ENCODE data around the gene COTL1. TPM values are rescaled to one million over a fixed set of nuclear protein-coding genes. Genes with fewer than 3 reads are reported as not detected.

The COTL1 gene
- total RNA-seq, 4 donors from 2014 or later = 29.9 to 84.9 (median 52.6) TPM

DNA sequence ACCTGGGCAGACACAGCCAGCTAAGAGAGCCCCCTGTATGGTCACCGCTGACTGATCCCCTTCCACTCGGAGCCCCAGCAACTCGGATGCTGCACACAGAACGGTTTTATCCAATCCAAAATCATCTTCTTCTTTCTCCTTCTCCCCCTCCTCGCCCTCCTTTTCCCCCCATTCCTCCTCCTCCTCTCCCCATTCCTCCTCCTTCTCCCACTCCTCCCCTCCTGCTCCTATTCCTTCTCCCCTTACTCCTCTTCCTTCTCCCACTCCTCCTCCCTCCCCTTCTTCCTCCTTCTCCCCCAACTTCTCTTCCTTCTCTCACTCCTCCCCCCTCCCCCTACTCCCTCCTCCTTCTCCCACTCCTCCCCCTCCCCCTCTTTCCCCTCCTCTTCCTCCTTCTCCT lies 83.1 kb downstream of the COTL1 start:
- H3K36me3 ChIP-seq = no peaks in the 10 kb centered on the region
- no peak for DNase-seq (ENCODE audit: low spot score in 2 of 2)
- TF ChIP-seq, protein P1, sequence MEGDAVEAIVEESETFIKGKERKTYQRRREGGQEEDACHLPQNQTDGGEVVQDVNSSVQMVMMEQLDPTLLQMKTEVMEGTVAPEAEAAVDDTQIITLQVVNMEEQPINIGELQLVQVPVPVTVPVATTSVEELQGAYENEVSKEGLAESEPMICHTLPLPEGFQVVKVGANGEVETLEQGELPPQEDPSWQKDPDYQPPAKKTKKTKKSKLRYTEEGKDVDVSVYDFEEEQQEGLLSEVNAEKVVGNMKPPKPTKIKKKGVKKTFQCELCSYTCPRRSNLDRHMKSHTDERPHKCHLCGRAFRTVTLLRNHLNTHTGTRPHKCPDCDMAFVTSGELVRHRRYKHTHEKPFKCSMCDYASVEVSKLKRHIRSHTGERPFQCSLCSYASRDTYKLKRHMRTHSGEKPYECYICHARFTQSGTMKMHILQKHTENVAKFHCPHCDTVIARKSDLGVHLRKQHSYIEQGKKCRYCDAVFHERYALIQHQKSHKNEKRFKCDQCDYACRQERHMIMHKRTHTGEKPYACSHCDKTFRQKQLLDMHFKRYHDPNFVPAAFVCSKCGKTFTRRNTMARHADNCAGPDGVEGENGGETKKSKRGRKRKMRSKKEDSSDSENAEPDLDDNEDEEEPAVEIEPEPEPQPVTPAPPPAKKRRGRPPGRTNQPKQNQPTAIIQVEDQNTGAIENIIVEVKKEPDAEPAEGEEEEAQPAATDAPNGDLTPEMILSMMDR (IDR thresholded peaks at IDR 0.05) = no peak
- no peak for TF ChIP-seq POLR2A (IDR thresholded peaks at IDR 0.05)
- TF ChIP-seq EP300 (IDR thresholded peaks at IDR 0.05) = no peak
- WGBS, 2 donors = 93 to 95% methylated on average over 5 of the region's 5 CpGs
- no peak overlapping the region for H3K4me3 ChIP-seq
- peak overlapping the region in 1 of 4 donors; percentile 9 for H3K27ac ChIP-seq
- H3K9me3 ChIP-seq = peaks cover 0 to 4% (median 0%) of the 10 kb centered on the region in 4 donors
- peaks cover 0 to 35% (median 28%) of the 10 kb centered on the region in 4 donors for H3K4me1 ChIP-seq
- H3K27me3 ChIP-seq = no peaks in the 10 kb centered on the region

DNA sequence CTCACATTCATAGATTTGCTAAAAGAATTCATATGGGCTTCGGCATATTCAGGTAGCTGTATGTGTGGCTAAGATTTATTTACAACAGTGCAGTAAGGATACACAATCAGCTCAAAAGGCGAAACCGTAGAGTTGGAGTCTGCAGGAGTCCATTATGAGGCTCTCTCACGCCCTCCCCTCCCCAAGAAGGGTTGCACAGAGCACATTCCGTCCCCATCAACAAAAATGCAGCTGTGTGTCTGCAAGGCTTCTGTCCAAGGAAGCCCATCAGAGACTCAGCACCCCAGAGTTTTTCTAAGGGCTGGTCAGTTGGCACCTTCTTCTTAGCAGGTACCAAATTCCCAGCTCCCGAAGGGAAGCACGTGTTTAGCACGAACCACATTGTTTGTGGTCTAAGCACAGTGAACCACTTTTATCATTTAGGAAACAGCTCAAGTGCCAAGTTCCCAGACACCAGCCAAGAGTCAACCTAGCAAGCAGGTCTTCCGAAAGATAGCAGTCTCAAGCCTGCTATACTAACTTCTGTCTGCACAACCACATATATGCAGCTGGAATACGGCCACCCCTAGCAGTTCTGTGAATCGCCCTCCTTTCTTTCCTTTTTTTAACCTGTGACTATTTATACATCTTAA lies 84.9 kb downstream of the COTL1 start:
- no peak for DNase-seq (ENCODE audit: low spot score in 2 of 2)
- H3K4me3 ChIP-seq = no peak overlapping the region
- no peaks in the 10 kb centered on the region for H3K36me3 ChIP-seq
- H3K27me3 ChIP-seq = no peaks in the 10 kb centered on the region
- TF ChIP-seq POLR2A (IDR thresholded peaks at IDR 0.05) (no peak), EP300 (IDR thresholded peaks at IDR 0.05) (peak in 1 of 2 donors; percentile 6)
- TF ChIP-seq, protein P1 (IDR thresholded peaks at IDR 0.05) = no peak
- peaks cover 0 to 39% (median 26%) of the 10 kb centered on the region in 4 donors for H3K4me1 ChIP-seq
- peaks cover 0 to 10% (median 0%) of the 10 kb centered on the region in 4 donors for H3K9me3 ChIP-seq
- peak overlapping the region in 3 of 4 donors; percentile 20 to 78 (median 66) for H3K27ac ChIP-seq
- 55 to 56% methylated on average over 11 of the region's 11 CpGs for WGBS, 2 donors

DNA sequence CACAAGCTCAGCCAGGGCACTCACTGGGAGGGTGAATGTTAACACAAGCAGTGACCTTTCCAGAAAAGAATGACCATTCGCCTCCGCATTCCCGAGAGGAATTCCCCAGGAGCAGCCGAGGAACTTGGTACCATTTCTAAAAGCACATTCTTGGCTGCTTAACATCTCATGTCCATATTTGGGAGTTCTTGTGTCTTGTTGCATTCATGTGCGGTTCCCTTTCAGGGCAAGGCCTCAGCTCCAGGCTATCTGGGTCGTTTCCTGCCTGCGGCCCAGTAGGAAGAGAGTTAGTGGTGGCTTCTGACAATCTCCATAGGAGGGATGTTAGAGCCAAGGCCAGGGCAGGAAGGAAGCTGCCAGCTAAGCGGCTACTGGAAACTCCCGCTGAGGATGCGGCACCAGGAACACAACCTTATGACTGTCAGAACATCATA lies 85.6 kb downstream of the COTL1 start:
- Histone ChIP-seq H3K9me3 (peaks cover 0 to 10% (median 0%) of the 10 kb centered on the region in 4 donors), H3K27me3 (no peaks in the 10 kb centered on the region), H3K4me1 (peaks cover 0 to 39% (median 28%) of the 10 kb centered on the region in 4 donors), H3K27ac (peak overlapping the region; percentile 20 to 78 (median 44)), H3K4me3 (no peak overlapping the region), H3K36me3 (no peaks in the 10 kb centered on the region)
- WGBS, 2 donors = 8 to 14% methylated on average over 10 of the region's 10 CpGs
- peak; percentile 30 to 64 for DNase-seq (ENCODE audit: low spot score in 2 of 2)
- TF ChIP-seq EP300 (IDR thresholded peaks at IDR 0.05) = peak; percentile 14 to 89
- TF ChIP-seq, protein P1 (IDR thresholded peaks at IDR 0.05) = no peak
- no peak for TF ChIP-seq POLR2A (IDR thresholded peaks at IDR 0.05)

DNA sequence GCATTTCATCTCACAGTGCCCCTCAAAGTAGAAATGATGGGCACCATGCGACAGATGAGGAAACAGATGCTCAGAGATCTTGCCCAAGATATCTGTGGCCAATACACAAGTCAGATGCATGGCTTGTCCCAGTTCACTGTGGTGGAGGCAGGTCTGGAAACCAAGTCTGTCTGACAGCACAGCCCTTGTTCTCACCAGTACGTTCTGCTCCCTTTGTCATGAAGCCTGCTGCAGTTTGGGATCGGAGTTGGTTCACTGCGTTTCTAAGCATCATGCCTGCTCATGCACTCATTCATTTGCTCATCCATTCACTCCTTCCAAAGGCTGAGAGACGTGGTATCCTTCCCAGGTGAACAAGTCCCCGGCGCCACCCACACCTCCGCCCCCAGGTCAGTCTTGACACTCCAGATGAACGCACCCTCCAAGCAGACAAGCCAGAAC lies 86.2 kb downstream of the COTL1 start:
- Histone ChIP-seq H3K27me3 (no peaks in the 10 kb centered on the region), H3K9me3 (peaks cover 0 to 10% (median 0%) of the 10 kb centered on the region in 4 donors), H3K4me3 (no peak overlapping the region), H3K27ac (peak overlapping the region in 2 of 4 donors; percentile 66 to 78), H3K36me3 (no peaks in the 10 kb centered on the region), H3K4me1 (peaks cover 0 to 46% (median 33%) of the 10 kb centered on the region in 4 donors)
- no peak for DNase-seq (ENCODE audit: low spot score in 2 of 2)
- WGBS, 2 donors = 33 to 42% methylated on average over 9 of the region's 9 CpGs
- no peak for TF ChIP-seq POLR2A (IDR thresholded peaks at IDR 0.05)
- no peak for TF ChIP-seq EP300 (IDR thresholded peaks at IDR 0.05)
- TF ChIP-seq, protein P1 (IDR thresholded peaks at IDR 0.05) = no peak

DNA sequence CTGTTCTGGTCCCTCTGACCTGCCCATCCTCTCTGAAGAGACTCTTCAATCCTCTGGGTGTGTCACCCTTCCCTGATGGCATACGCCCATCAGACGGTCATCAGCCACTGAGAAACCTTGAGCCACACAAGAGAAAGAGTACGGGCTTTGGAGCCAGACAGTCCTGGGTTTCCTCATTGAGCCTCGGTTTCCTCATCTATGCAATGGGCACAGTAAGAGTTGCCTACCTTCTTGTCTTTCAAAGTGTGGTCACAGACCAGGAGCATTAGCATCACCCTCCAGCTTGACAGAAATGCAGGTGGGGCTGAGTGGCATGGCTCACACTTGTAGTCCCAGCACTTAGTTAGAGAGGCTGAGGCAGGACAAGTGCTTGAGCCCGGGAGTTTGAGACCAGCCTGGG lies 87.3 kb downstream of the COTL1 start:
- H3K27ac ChIP-seq = peak overlapping the region in 1 of 4 donors; percentile 78
- peaks cover 0 to 50% (median 35%) of the 10 kb centered on the region in 4 donors for H3K4me1 ChIP-seq
- H3K9me3 ChIP-seq = peaks cover 0 to 10% (median 0%) of the 10 kb centered on the region in 4 donors
- no peak for DNase-seq (ENCODE audit: low spot score in 2 of 2)
- TF ChIP-seq POLR2A (IDR thresholded peaks at IDR 0.05) (no peak), EP300 (IDR thresholded peaks at IDR 0.05) (no peak)
- TF ChIP-seq, protein P1 (IDR thresholded peaks at IDR 0.05) = no peak
- no peak overlapping the region for H3K4me3 ChIP-seq
- 77 to 89% methylated on average over 5 of the region's 5 CpGs for WGBS, 2 donors
- H3K36me3 ChIP-seq = no peaks in the 10 kb centered on the region
- no peaks in the 10 kb centered on the region for H3K27me3 ChIP-seq
